Gastrocnemius medialis (tissue), 4 donors: ENCODE measurements around the gene CMTM7. TPM values are rescaled to one million over a fixed set of nuclear protein-coding genes. Genes with fewer than 3 reads are reported as not detected.

Source experiments
- ATAC-seq, 2 donors: fragments of 150-250 bp; one replicate each; pipeline ENCODE4 v1.9.1; 2016
- DNase-seq, 2 donors: peaks; one replicate each; pipeline ENCODE4 v3.0.0-alpha.2; 2019
- H3K27ac ChIP-seq, 4 donors: fragments of 200-600 bp; sonication (generic); 1 replicate in 1 of 4; 2 replicates in 3 of 4; pipeline ENCODE4 v1.5.1; 2016 to 2018; ENCODE audit warnings: mild to moderate bottlenecking in 2 of 4, moderate library complexity in 1 of 4
- H3K27me3 ChIP-seq, 3 donors: fragments of 200-600 bp; sonication (generic) in 2 of 3; 1 replicate in 1 of 3; 2 replicates in 2 of 3; pipeline versions ENCODE4 v1.5.1 to v1.6.0; 2016 to 2019; ENCODE audit warnings: mild to moderate bottlenecking in 1 of 3, moderate library complexity in 1 of 3
- H3K36me3 ChIP-seq, 2 donors: fragments of 200-600 bp; sonication (generic) in 1 of 2; one replicate each; pipeline ENCODE4 v1.5.1; 2017 to 2018
- H3K4me1 ChIP-seq, 2 donors: fragments of 200-600 bp; sonication (generic) in 1 of 2; one replicate each; pipeline ENCODE4 v1.5.1; 2016 to 2017; ENCODE audit warnings: mild to moderate bottlenecking in 2 of 2
- H3K4me3 ChIP-seq, 4 donors: fragments of 200-600 bp; sonication (generic) in 3 of 4; 1 replicate in 1 of 4; 2 replicates in 3 of 4; pipeline ENCODE4 v1.5.1; 2016 to 2019; ENCODE audit warnings: mild to moderate bottlenecking in 2 of 4
- H3K9me3 ChIP-seq, 3 donors: fragments of 200-600 bp; sonication (generic) in 2 of 3; 1 replicate in 1 of 3; 2 replicates in 2 of 3; pipeline ENCODE4 v1.5.1; 2016 to 2019
- CTCF ChIP-seq, 5 experiments: fragments of 450-650 bp in 3 of 5; fragments of 200-600 bp in 2 of 5; sonication (generic) in 2 of 5; IDR thresholded peaks in 4 of 5; conservative IDR thresholded peaks in 1 of 5; 1 replicate in 4 of 5; 2 replicates in 1 of 5; pipeline ENCODE4 v1.5.1; 2016 to 2019; ENCODE audit warnings: antibody characterized with exemption in 5 of 5, mild to moderate bottlenecking in 3 of 5, moderate library complexity in 3 of 5
- POLR2A ChIP-seq, 2 donors: fragments of 450-650 bp; IDR thresholded peaks; one replicate each; pipeline ENCODE4 v1.6.1; 2017; ENCODE audit warnings: antibody characterized with exemption in 2 of 2, mild to moderate bottlenecking in 2 of 2, moderate library complexity in 2 of 2
- in situ Hi-C, 4 donors: fragments of 200-750 bp; cut with MboI; loops; one replicate each; pipeline versions ENCODE4 v1.15.0 to v1.8.0; 2017; ENCODE audit warnings: low sequenced_read_pairs in 4 of 4
- intact Hi-C: fragments of 100-400 bp; cut with DNase I; formaldehyde crosslinking; loops from one replicate; pipeline ENCODE4 v1.15.1; 2023; ENCODE audit warnings: low total_unique reads
- total RNA-seq, 4 donors: library from RNA; depleted of rRNA; stranded (reverse); fragments of >200 nt; gene quantifications; one replicate each; pipeline versions ENCODE4 v1.1.0 to v1.2.3, GENCODE V29; 2016

Gene CMTM7
- total RNA-seq, 4 donors from 2014 or later, result 1.1 to 3.3 (median 1.7) TPM

GRCh38 chr3:32492684-32493436 lies 101.2 kb downstream of the CMTM7 start:
- in situ Hi-C loops, result no loop called here

GRCh38 chr3:32493437-32494414 lies 102.1 kb downstream of the CMTM7 start:
- in situ Hi-C loops, result no loop called here
- ATAC-seq, result no peak
- Histone ChIP-seq H3K27me3 (no peaks in the 10 kb centered on the region), H3K36me3 (no peaks in the 10 kb centered on the region), H3K27ac (no peak overlapping the region), H3K4me3 (no peak overlapping the region), H3K9me3 (no peaks in the 10 kb centered on the region), H3K4me1 (peaks cover 2 to 7% of the 10 kb centered on the region in 2 donors)
- TF ChIP-seq CTCF (IDR thresholded peaks at IDR 0.05 in 4 of 5, conservative IDR thresholded peaks at IDR 0.05 in 1 of 5), result no peak
- TF ChIP-seq POLR2A (IDR thresholded peaks at IDR 0.05), result no peak
- DNase-seq, result no peak
- intact Hi-C loops, result no loop called here

More at GRCh38 chr3:32492684-32493436, 101.2 kb downstream of the CMTM7 start:
- intact Hi-C loops, result no loop called here
- no peaks in the 10 kb centered on the region for H3K27me3 ChIP-seq
- no peak overlapping the region for H3K27ac ChIP-seq
- no peak for DNase-seq
- TF ChIP-seq POLR2A (IDR thresholded peaks at IDR 0.05) (no peak), CTCF (IDR thresholded peaks at IDR 0.05 in 4 of 5, conservative IDR thresholded peaks at IDR 0.05 in 1 of 5) (no peak)
- no peaks in the 10 kb centered on the region for H3K9me3 ChIP-seq
- H3K4me3 ChIP-seq, result no peak overlapping the region
- no peaks in the 10 kb centered on the region for H3K36me3 ChIP-seq
- ATAC-seq, result no peak
- H3K4me1 ChIP-seq, result peaks cover 2 to 7% of the 10 kb centered on the region in 2 donors

GRCh38 chr3:32495085-32495484 lies 103.4 kb downstream of the CMTM7 start:
- Histone ChIP-seq H3K36me3 (no peaks in the 10 kb centered on the region), H3K9me3 (no peaks in the 10 kb centered on the region), H3K27ac (no peak overlapping the region), H3K4me3 (no peak overlapping the region), H3K27me3 (no peaks in the 10 kb centered on the region), H3K4me1 (peaks cover 2 to 7% of the 10 kb centered on the region in 2 donors)
- no peak for DNase-seq
- TF ChIP-seq CTCF (IDR thresholded peaks at IDR 0.05 in 4 of 5, conservative IDR thresholded peaks at IDR 0.05 in 1 of 5) (no peak), POLR2A (IDR thresholded peaks at IDR 0.05) (no peak)
- in situ Hi-C loops, result no loop called here
- no peak for ATAC-seq
- intact Hi-C loops, result no loop called here

- ATAC-seq, result no peak
- Histone ChIP-seq H3K4me3 (no peak overlapping the region), H3K9me3 (no peaks in the 10 kb centered on the region), H3K27me3 (no peaks in the 10 kb centered on the region), H3K4me1 (peaks cover 2 to 7% of the 10 kb centered on the region in 2 donors), H3K27ac (no peak overlapping the region), H3K36me3 (no peaks in the 10 kb centered on the region)
- no peak for DNase-seq
- no peak for TF ChIP-seq POLR2A (IDR thresholded peaks at IDR 0.05)
- TF ChIP-seq CTCF (IDR thresholded peaks at IDR 0.05 in 4 of 5, conservative IDR thresholded peaks at IDR 0.05 in 1 of 5), result no peak
- intact Hi-C loops, result no loop called here
- in situ Hi-C loops, result no loop called here
Measured at GRCh38 chr3:32495609-32496008, 104.0 kb downstream of the CMTM7 start.
